ENCODE data around the gene TCERG1.

Gene TCERG1

GRCh38 chr5:146461319-146461718 is 14.2 kb downstream of the TCERG1 start:
- no peak for DNase-seq
- TF ChIP-seq EZH2 (IDR thresholded peaks at IDR 0.05; ENCODE audit: borderline replicate concordance, low read depth, low read length, severe bottlenecking) = no peak
- TF ChIP-seq, protein P1, sequence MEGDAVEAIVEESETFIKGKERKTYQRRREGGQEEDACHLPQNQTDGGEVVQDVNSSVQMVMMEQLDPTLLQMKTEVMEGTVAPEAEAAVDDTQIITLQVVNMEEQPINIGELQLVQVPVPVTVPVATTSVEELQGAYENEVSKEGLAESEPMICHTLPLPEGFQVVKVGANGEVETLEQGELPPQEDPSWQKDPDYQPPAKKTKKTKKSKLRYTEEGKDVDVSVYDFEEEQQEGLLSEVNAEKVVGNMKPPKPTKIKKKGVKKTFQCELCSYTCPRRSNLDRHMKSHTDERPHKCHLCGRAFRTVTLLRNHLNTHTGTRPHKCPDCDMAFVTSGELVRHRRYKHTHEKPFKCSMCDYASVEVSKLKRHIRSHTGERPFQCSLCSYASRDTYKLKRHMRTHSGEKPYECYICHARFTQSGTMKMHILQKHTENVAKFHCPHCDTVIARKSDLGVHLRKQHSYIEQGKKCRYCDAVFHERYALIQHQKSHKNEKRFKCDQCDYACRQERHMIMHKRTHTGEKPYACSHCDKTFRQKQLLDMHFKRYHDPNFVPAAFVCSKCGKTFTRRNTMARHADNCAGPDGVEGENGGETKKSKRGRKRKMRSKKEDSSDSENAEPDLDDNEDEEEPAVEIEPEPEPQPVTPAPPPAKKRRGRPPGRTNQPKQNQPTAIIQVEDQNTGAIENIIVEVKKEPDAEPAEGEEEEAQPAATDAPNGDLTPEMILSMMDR (IDR thresholded peaks at IDR 0.05; ENCODE audit: borderline replicate concordance, extremely low read depth, low read length, poor library complexity, severe bottlenecking) = no peak
- Histone ChIP-seq H3K4me2 (ENCODE audit: insufficient read depth, low read length) (no peak overlapping the region), H3K9me3 (ENCODE audit: insufficient read depth, low read length, severe bottlenecking) (no peaks in the 10 kb centered on the region), H2AFZ (ENCODE audit: low read depth, low read length) (no peak overlapping the region), H3K79me2 (ENCODE audit: insufficient read depth, low read length) (peaks cover 91% of the 10 kb centered on the region), H4K20me1 (ENCODE audit: insufficient read depth, low read length) (peaks cover 50% of the 10 kb centered on the region), H3K27me3 (ENCODE audit: insufficient read depth, low read length, poor library complexity) (no peaks in the 10 kb centered on the region), H3K4me1 (ENCODE audit: insufficient read depth, low read length) (no peaks in the 10 kb centered on the region), H3K9ac (ENCODE audit: low read depth, low read length) (no peak overlapping the region), H3K27ac (ENCODE audit: low read length) (no peak overlapping the region), H3K4me3 (ENCODE audit: low read depth in 1 of 2, low read length in 2 of 2) (no peak overlapping the region), H3K36me3 (ENCODE audit: insufficient read depth, low read length) (peaks cover 94% of the 10 kb centered on the region)
- no peak for ATAC-seq (ENCODE audit: insufficient read depth, low read depth)

- peaks cover 48% of the 10 kb centered on the region for H4K20me1 ChIP-seq (ENCODE audit: insufficient read depth, low read length)
These were observed 16.3 kb downstream of the TCERG1 start for GRCh38 chr5:146463446-146463845.

DNA sequence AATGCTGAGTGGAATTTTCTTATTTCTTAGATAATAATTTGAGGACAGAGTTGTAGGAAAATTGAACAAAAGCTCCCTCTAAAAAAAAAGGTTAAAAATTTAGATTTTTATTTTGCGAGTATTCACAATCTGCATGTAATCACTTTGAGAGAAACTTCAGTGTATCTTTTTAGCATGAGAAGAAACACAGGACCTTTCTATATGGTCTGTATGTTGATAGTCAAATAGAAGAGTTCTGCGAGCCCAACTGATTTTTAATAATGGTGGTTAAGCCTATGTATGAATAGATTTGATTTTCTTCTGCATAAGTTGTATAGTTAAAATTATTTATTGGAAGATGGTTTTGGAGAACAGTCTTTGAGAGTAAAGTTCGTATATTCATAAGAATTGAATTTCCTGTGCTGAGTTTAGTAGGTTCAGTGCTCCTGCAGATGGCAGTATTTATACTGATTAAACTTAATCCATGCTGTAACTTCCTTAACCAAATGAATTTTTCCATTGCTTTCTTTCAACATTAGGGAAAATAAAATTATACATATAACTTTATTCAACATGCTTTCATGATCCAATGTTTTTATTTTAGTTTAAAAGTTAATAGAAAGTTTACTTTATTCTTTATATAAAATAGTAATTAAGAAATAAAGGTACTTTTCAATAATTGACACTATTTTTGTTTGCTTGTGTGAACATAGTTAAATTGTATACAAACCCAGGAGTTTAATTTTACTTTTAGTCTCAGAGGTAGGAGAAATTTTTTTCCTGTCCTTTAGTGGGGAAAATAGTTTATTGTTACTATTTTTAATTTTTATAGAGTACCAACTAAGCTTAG is 19.6 kb downstream of the TCERG1 start:
- H2AFZ ChIP-seq (ENCODE audit: low read depth, low read length) = no peak overlapping the region
- no peak; the same call in 2 of the 3 replicates for ATAC-seq (ENCODE audit: insufficient read depth, low read depth)
- H4K20me1 ChIP-seq (ENCODE audit: insufficient read depth, low read length) = peaks cover 26% of the 10 kb centered on the region
- no peak overlapping the region for H3K4me2 ChIP-seq (ENCODE audit: insufficient read depth, low read length)
- H3K79me2 ChIP-seq (ENCODE audit: insufficient read depth, low read length) = peaks cover 65% of the 10 kb centered on the region
- no peaks in the 10 kb centered on the region for H3K9me3 ChIP-seq (ENCODE audit: insufficient read depth, low read length, severe bottlenecking)
- H3K9ac ChIP-seq (ENCODE audit: low read depth, low read length) = no peak overlapping the region; the same call in 1 of the 2 replicates
- no peak overlapping the region for H3K4me3 ChIP-seq (ENCODE audit: low read depth in 1 of 2, low read length in 2 of 2)
- TF ChIP-seq, protein P1 (IDR thresholded peaks at IDR 0.05; ENCODE audit: borderline replicate concordance, extremely low read depth, low read length, poor library complexity, severe bottlenecking) = peak; percentile 45
- TF ChIP-seq EZH2 (IDR thresholded peaks at IDR 0.05; ENCODE audit: borderline replicate concordance, low read depth, low read length, severe bottlenecking) = no peak
- H3K36me3 ChIP-seq (ENCODE audit: insufficient read depth, low read length) = peaks cover 94% of the 10 kb centered on the region
- DNase-seq = no peak
- no peaks in the 10 kb centered on the region for H3K4me1 ChIP-seq (ENCODE audit: insufficient read depth, low read length)
- no peaks in the 10 kb centered on the region for H3K27me3 ChIP-seq (ENCODE audit: insufficient read depth, low read length, poor library complexity)
- no peak overlapping the region for H3K27ac ChIP-seq (ENCODE audit: low read length)

More at GRCh38 chr5:146463446-146463845, 16.3 kb downstream of the TCERG1 start:
- no peak overlapping the region for H2AFZ ChIP-seq (ENCODE audit: low read depth, low read length)
- H3K27ac ChIP-seq (ENCODE audit: low read length) = no peak overlapping the region
- TF ChIP-seq, protein P1 (IDR thresholded peaks at IDR 0.05; ENCODE audit: borderline replicate concordance, extremely low read depth, low read length, poor library complexity, severe bottlenecking) = no peak
- TF ChIP-seq EZH2 (IDR thresholded peaks at IDR 0.05; ENCODE audit: borderline replicate concordance, low read depth, low read length, severe bottlenecking) = no peak
- peaks cover 94% of the 10 kb centered on the region for H3K79me2 ChIP-seq (ENCODE audit: insufficient read depth, low read length)
- no peak overlapping the region for H3K4me3 ChIP-seq (ENCODE audit: low read depth in 1 of 2, low read length in 2 of 2)
- H3K27me3 ChIP-seq (ENCODE audit: insufficient read depth, low read length, poor library complexity) = no peaks in the 10 kb centered on the region
- H3K9ac ChIP-seq (ENCODE audit: low read depth, low read length) = no peak overlapping the region
- no peaks in the 10 kb centered on the region for H3K4me1 ChIP-seq (ENCODE audit: insufficient read depth, low read length)
- H3K36me3 ChIP-seq (ENCODE audit: insufficient read depth, low read length) = peaks cover 93% of the 10 kb centered on the region
- ATAC-seq (ENCODE audit: insufficient read depth, low read depth) (no peak), DNase-seq (no peak)
- no peaks in the 10 kb centered on the region for H3K9me3 ChIP-seq (ENCODE audit: insufficient read depth, low read length, severe bottlenecking)
- no peak overlapping the region for H3K4me2 ChIP-seq (ENCODE audit: insufficient read depth, low read length)

Data from DND-41 (cell line).